ENCODE results near the gene RNF41.
A peak's percentile ranks its signal among the peaks of the same experiment; 100 is the strongest.

The RNF41 gene

GRCh38 chr12:56193025-56193578 is 28.6 kb downstream of the RNF41 start:
- H4K20me1 ChIP-seq (ENCODE audit: low read depth, low read length): no peaks in the 10 kb centered on the region
- no peak overlapping the region for H3K27ac ChIP-seq (ENCODE audit: low read depth, low read length)
- peaks cover 9% of the 10 kb centered on the region for H3K79me2 ChIP-seq (ENCODE audit: insufficient read depth, low read length)
- TF ChIP-seq CTCF (IDR thresholded peaks at IDR 0.05; ENCODE audit: insufficient read depth, low read length, poor library complexity, severe bottlenecking) (peak; percentile 92), EZH2phosphoT487 (conservative IDR thresholded peaks at IDR 0.05; ENCODE audit: low read length) (no peak)
- no peak overlapping the region for H3K9ac ChIP-seq (ENCODE audit: low read length)
- no peak overlapping the region for H3K4me2 ChIP-seq (ENCODE audit: low read depth, low read length, poor library complexity, severe bottlenecking)
- no peaks in the 10 kb centered on the region for H3K9me3 ChIP-seq (ENCODE audit: insufficient read depth, low read length)
- no peak overlapping the region for H2AFZ ChIP-seq (ENCODE audit: low read depth, low read length, severe bottlenecking)
- H3K9me2 ChIP-seq (replicated peaks; ENCODE audit: insufficient read depth, low read length): no peaks in the 10 kb centered on the region
- no peaks in the 10 kb centered on the region for H3K36me3 ChIP-seq (ENCODE audit: low read length)
- no peaks in the 10 kb centered on the region for H3K27me3 ChIP-seq (ENCODE audit: low read length)
- H3F3A ChIP-seq (ENCODE audit: insufficient read depth): peaks cover 18% of the 10 kb centered on the region
- H3K4me3 ChIP-seq (ENCODE audit: insufficient read depth, low read length, poor library complexity, severe bottlenecking): no peak overlapping the region

- Histone ChIP-seq H3F3A (ENCODE audit: insufficient read depth) (peaks cover 19% of the 10 kb centered on the region), H3K79me2 (ENCODE audit: insufficient read depth, low read length) (peaks cover 14% of the 10 kb centered on the region), H3K9me2 (replicated peaks; ENCODE audit: insufficient read depth, low read length) (no peaks in the 10 kb centered on the region), H4K20me1 (ENCODE audit: low read depth, low read length) (no peaks in the 10 kb centered on the region), H3K9ac (ENCODE audit: low read length) (no peak overlapping the region), H3K9me3 (ENCODE audit: insufficient read depth, low read length) (no peaks in the 10 kb centered on the region), H3K27me3 (ENCODE audit: low read length) (no peaks in the 10 kb centered on the region), H3K4me2 (ENCODE audit: low read depth, low read length, poor library complexity, severe bottlenecking) (no peak overlapping the region), H3K36me3 (ENCODE audit: low read length) (no peaks in the 10 kb centered on the region), H3K27ac (ENCODE audit: low read depth, low read length) (no peak overlapping the region), H3K4me3 (ENCODE audit: insufficient read depth, low read length, poor library complexity, severe bottlenecking) (no peak overlapping the region), H2AFZ (ENCODE audit: low read depth, low read length, severe bottlenecking) (peak overlapping the region; percentile 67)
- TF ChIP-seq CTCF (IDR thresholded peaks at IDR 0.05; ENCODE audit: insufficient read depth, low read length, poor library complexity, severe bottlenecking) (no peak), EZH2phosphoT487 (conservative IDR thresholded peaks at IDR 0.05; ENCODE audit: low read length) (no peak)
These were observed 29.1 kb downstream of the RNF41 start for GRCh38 chr12:56192582-56192981.

GRCh38 chr12:56190695-56191155 is 31.0 kb downstream of the RNF41 start:
- H3K9me3 ChIP-seq (ENCODE audit: insufficient read depth, low read length): no peaks in the 10 kb centered on the region
- H3K4me2 ChIP-seq (ENCODE audit: low read depth, low read length, poor library complexity, severe bottlenecking): peak overlapping the region; percentile 81
- H4K20me1 ChIP-seq (ENCODE audit: low read depth, low read length): no peaks in the 10 kb centered on the region
- H3K79me2 ChIP-seq (ENCODE audit: insufficient read depth, low read length): peaks cover 25% of the 10 kb centered on the region
- H3F3A ChIP-seq (ENCODE audit: insufficient read depth): peaks cover 23% of the 10 kb centered on the region
- peak overlapping the region; percentile 92 for H3K9ac ChIP-seq (ENCODE audit: low read length)
- no peak overlapping the region for H3K27ac ChIP-seq (ENCODE audit: low read depth, low read length)
- peak overlapping the region; percentile 92 for H2AFZ ChIP-seq (ENCODE audit: low read depth, low read length, severe bottlenecking)
- TF ChIP-seq CTCF (IDR thresholded peaks at IDR 0.05; ENCODE audit: insufficient read depth, low read length, poor library complexity, severe bottlenecking): no peak
- no peak for TF ChIP-seq EZH2phosphoT487 (conservative IDR thresholded peaks at IDR 0.05; ENCODE audit: low read length)
- H3K4me3 ChIP-seq (ENCODE audit: insufficient read depth, low read length, poor library complexity, severe bottlenecking): no peak overlapping the region
- no peaks in the 10 kb centered on the region for H3K9me2 ChIP-seq (replicated peaks; ENCODE audit: insufficient read depth, low read length)
- H3K36me3 ChIP-seq (ENCODE audit: low read length): no peaks in the 10 kb centered on the region; the same call in 1 of the 2 replicates
- no peaks in the 10 kb centered on the region for H3K27me3 ChIP-seq (ENCODE audit: low read length)

Data from SU-DHL-6 (cell line).